GM18505 (cell line): ENCODE measurements around the gene QRICH2.
"Not testable (repeated sequence)": the region's sequence is repeated elsewhere in the genome, so short reads cannot be mapped to it uniquely, and the experiment has no call there.

ENCODE experiments used
- ATAC-seq: cut with Tn5 transposase; IDR thresholded peaks from one replicate; pipeline ENCODE4 v1.9.1; 2021; ENCODE audit not compliant: unreplicated experiment
- POLR2A ChIP-seq: IDR thresholded peaks from 4 replicates; pipeline ENCODE4 v1.6.1; 2011; ENCODE audit warnings: borderline replicate concordance; ENCODE audit not compliant: insufficient read depth, insufficient read length; ENCODE audit errors: extremely low read depth

The QRICH2 gene, protein sequence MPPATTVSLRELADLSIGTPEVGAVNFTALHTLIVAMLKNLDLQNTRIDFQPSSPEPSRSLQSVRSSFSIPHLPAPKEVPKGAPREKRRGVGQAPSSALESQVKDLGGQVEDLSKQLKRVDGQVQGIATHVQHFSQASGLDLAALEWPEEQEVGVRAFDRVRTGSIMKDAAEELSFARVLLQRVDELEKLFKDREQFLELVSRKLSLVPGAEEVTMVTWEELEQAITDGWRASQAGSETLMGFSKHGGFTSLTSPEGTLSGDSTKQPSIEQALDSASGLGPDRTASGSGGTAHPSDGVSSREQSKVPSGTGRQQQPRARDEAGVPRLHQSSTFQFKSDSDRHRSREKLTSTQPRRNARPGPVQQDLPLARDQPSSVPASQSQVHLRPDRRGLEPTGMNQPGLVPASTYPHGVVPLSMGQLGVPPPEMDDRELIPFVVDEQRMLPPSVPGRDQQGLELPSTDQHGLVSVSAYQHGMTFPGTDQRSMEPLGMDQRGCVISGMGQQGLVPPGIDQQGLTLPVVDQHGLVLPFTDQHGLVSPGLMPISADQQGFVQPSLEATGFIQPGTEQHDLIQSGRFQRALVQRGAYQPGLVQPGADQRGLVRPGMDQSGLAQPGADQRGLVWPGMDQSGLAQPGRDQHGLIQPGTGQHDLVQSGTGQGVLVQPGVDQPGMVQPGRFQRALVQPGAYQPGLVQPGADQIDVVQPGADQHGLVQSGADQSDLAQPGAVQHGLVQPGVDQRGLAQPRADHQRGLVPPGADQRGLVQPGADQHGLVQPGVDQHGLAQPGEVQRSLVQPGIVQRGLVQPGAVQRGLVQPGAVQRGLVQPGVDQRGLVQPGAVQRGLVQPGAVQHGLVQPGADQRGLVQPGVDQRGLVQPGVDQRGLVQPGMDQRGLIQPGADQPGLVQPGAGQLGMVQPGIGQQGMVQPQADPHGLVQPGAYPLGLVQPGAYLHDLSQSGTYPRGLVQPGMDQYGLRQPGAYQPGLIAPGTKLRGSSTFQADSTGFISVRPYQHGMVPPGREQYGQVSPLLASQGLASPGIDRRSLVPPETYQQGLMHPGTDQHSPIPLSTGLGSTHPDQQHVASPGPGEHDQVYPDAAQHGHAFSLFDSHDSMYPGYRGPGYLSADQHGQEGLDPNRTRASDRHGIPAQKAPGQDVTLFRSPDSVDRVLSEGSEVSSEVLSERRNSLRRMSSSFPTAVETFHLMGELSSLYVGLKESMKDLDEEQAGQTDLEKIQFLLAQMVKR (N-terminal part only)

DNA sequence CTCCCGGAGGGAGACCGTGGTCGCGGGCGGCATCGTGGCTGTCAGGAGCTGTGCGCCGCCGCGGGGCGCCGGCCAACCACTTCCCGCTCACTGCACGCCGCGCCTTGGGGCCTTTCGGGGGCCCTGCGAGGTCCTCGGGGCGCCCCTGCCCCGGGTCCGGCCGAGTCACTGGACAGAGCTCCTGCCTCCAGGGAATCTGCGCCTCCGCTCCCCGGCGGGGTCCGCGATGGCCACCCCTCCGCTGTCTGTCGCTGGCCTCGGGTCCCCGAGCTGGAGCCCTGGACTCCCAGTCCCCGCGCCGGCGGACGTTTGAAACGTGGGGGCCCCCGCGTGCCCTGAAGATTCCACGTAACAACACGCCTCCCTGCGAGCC lies at the start of gene QRICH2:
QRICH2 (minus strand) TSS at position 311 of the 373 bp plus-strand sequence; CDS start at position 33, 278 bp downstream.
- ATAC-seq: no peak
- no peak for TF ChIP-seq POLR2A

DNA sequence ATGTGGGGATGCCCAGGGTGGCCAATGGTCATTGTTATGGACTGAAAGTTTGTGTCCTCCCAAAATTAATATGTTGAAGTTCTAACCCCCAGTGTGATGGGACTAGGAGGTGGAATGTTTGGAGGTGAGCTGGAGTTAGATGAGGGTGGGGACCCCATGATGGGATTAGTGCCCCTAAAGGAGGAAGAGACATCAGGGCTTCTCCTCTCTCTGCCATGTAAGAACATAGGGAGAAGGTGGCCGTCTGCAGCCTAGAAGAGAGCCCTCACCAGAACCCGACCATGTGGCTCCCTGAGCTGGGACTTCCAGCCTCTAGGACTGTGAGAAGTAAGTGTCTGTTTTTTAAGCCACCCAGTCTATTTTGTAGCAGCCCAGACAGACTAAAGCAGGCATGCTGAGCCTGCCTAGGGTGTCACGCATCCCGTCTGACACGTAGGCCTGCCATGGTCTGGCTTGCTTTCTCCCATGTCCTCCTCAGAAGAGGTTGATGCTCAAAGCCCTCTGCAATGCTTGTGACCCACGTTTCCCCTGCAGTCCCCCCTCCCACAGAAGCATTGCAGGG lies 49.6 kb upstream of the QRICH2 start:
- no peak for ATAC-seq
- TF ChIP-seq POLR2A: no peak

DNA sequence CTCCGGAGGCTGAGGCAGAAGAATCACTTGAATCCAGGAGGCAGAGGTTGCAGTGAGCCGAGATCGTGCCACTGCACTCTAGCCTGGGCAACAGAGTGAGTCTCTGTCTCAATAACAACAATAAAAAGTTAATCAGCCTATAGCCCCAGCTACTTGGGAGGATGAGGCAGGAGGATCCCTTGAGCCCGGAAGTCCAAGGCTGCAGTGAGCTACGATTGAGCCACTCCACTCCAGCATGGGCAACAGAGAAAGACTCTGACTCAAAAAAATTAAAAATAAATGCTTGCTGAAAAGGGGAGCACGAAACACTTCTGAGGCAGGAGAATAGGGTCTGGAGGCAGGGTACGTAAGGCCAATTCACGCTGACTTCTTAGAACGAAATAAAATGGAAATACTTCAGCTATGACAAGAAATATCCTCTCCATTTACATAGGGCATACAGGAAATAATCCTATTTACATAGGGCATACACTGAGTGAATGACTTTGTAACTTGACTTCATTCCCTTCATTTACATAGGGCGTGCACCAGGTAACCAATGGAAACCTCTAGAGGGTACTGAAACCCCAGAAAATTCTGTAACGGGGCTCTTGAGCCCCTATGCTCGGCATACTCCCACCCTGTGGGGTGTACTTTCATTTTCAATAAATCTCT lies 48.9 kb upstream of the QRICH2 start:
- TF ChIP-seq POLR2A: no peak
- no peak for ATAC-seq

- no peak for TF ChIP-seq POLR2A
- no peak for ATAC-seq
Measured at GRCh38 chr17:76354747-76355310, 46.8 kb upstream of the QRICH2 start.

DNA sequence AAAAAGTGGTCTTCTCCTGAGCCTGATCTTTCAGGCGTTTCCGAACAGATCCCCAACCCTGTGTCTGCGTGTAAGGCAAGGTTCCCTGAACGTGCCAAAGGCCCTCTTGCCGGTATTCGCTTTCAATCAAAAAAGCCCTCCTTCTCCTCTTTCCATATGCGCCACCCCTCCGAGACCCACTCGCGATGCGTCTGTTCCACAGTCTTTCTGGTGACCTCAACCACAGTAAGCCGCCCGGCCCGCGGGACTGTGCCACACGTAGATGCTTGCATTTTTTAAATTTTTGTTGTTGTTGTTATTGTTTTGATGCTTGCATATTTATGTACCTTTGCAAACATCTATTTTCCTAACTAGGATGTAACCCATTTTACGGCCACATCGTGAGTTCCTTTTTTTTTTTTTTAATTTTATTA lies 46.2 kb upstream of the QRICH2 start:
- TF ChIP-seq POLR2A: no peak
- peak; percentile 3 for ATAC-seq

GRCh38 chr17:76353599-76354316 lies 45.7 kb upstream of the QRICH2 start, which contains the start of gene PRPSAP1:
Gene PRPSAP1, minus strand, starts transcription at chr17:76353916. Its CDS starts 213 bp downstream, at chr17:76353703.
- peak; percentile 94 for TF ChIP-seq POLR2A
- peak; percentile 88 for ATAC-seq

- ATAC-seq: peak; percentile 16
- TF ChIP-seq POLR2A: no peak
Measured at GRCh38 chr17:76353004-76353598, 45.0 kb upstream of the QRICH2 start.

GRCh38 chr17:76351526-76352071 lies 43.5 kb upstream of the QRICH2 start:
- no peak for ATAC-seq
- TF ChIP-seq POLR2A: no peak

DNA sequence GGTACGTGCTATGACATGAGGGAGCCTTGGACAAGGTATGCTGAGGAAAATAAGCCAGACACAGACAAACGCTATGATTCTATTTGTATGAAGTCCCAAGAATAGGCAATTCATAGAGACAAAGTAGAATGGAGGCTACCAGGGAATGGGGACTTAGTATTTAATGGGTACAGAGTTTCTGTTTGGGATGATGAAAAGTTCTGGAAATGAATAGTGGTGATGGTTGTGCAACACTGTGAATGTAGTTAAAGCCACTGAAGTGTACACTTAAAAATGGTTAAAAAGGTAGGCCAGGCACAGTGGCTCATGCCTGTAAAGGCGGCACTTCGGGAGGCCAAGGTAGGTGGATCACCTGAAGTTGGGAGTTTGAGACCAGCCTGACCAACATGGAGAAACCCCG lies 42.4 kb upstream of the QRICH2 start:
- no peak for ATAC-seq
- TF ChIP-seq POLR2A: no peak

DNA sequence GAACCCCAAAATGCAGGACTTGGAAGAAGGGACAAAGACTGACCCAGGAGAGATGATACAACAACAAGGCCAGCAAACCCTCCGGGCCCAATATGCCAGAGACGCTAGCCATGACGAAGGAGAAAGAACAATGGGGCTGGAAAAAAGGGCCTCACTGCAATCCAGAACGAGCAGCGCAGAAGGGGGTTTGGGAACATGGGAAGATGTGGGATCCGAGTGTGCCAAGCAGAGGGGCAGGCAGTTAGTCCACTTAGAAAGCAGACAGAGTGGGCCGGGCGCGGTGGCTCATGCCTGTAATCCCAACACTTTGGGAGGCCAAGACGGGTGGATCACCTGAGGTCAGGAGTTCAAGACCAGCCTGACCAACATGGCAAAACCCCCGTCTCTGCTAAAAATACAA lies 38.9 kb upstream of the QRICH2 start:
- not testable (repeated sequence) for ATAC-seq

DNA sequence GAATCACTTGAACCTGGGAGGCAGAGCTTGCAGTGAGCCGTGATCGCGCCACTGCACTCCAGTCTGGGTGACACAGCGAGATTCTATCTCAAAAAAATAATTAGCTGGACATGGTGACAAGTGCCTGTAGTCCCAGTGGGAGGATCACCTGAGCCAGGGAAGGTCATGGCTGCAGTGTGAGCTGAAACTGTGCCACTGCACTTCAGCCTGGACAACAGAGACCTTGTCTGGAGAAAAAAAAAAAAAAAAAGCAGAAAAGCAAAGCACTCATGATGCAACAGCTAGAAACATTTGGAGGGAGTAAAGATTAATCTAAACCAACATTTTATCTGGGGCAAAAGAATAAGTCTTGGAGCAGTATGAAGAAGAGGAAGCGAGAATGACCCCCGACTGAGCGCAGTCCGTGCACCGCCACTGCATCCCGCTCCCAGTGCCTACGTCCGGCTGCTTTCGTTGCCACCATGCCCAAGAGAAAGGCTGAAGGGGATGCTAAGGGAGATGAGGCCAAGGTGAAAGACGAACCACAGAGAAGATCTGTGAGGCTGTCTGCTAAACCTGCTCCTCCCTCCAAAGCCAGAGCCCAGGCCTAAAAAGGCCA lies 37.4 kb upstream of the QRICH2 start:
- no peak for TF ChIP-seq POLR2A
- no peak for ATAC-seq

- ATAC-seq: no peak
- no peak for TF ChIP-seq POLR2A
Measured at GRCh38 chr17:76343106-76343505, 35.0 kb upstream of the QRICH2 start.
